Liver (tissue), 3 donors: ENCODE measurements around the gene ZNF836.

Source experiments
- RXRA ChIP-seq, 2 donors: IDR thresholded peaks; 2 replicates each; pipeline ENCODE4 v1.6.1; 2017 to 2018; ENCODE audit warnings: antibody characterized with exemption in 2 of 2, mild to moderate bottlenecking in 1 of 2
- YY1 ChIP-seq: IDR thresholded peaks from 2 replicates; pipeline ENCODE4 v1.6.1; 2016; ENCODE audit warnings: antibody characterized with exemption, mild to moderate bottlenecking
- TF ChIP-seq, protein P1 (sequence below): fragments of 150-350 bp; IDR thresholded peaks from 2 replicates; pipeline ENCODE4 v1.5.1; 2017; ENCODE audit warnings: improper control_type of control experiment, low read depth, low read length; ENCODE audit not compliant: missing input control
- donor health status: healthy.
- donor health status: healthy.

DNA sequence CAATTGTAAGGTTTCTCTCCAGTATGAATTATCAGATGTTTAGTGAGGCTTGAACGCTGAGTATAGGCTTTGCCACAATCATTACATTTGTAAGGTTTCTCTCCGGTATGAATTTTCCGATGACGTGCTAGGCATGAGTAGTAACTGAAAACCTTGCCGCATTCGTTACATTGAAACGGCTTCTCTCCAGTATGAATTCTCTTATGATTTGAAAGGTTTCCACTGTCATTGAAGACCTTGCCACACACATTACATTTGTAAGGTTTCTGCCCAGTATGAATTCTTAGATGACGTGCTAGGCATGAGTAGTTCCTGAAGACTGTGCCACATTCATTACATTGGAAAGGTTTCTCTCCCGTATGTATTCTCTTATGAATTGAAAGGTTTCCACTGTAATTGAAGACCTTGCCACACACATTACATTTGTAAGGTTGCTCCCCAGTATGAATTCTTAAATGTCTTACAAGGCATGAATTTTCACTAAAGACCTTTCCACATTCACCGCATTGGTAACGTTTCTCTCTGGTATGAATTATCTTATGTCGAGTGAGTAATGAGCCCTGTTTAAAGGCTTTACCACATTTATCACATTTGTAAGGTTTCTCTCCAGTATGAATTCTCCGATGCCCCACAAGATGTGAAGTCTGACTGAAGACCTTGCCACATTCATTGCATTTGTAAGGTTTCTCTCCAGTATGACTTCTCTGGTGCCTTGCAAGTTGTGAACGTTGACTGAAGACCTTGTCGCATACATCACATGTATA is 15.6 kb downstream of the ZNF836 start:
- TF ChIP-seq RXRA (IDR thresholded peaks at IDR 0.05) = no peak
- TF ChIP-seq, protein P1, sequence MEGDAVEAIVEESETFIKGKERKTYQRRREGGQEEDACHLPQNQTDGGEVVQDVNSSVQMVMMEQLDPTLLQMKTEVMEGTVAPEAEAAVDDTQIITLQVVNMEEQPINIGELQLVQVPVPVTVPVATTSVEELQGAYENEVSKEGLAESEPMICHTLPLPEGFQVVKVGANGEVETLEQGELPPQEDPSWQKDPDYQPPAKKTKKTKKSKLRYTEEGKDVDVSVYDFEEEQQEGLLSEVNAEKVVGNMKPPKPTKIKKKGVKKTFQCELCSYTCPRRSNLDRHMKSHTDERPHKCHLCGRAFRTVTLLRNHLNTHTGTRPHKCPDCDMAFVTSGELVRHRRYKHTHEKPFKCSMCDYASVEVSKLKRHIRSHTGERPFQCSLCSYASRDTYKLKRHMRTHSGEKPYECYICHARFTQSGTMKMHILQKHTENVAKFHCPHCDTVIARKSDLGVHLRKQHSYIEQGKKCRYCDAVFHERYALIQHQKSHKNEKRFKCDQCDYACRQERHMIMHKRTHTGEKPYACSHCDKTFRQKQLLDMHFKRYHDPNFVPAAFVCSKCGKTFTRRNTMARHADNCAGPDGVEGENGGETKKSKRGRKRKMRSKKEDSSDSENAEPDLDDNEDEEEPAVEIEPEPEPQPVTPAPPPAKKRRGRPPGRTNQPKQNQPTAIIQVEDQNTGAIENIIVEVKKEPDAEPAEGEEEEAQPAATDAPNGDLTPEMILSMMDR = no peak
- TF ChIP-seq YY1 = no peak
